A673 (cell line): Measurements from ENCODE around the gene ADGRL1. TPM values are rescaled to one million over a fixed set of nuclear protein-coding genes. Genes with fewer than 3 reads are reported as not detected.
A peak's percentile ranks its signal among the peaks of the same experiment; 100 is the strongest.

Experiments
- BruUV-seq: library from RNA; stranded (reverse); fragments of 400-500 nt; replicated peaks from 2 replicates; lab custom pipeline; 2021; lab: Mats Ljungman, UMichigan
- CTCF ChIA-PET: fragments of 300-600 bp; sonication (Branson Sonifier 250); formaldehyde crosslinking; loops from one replicate; lab custom pipeline; 2022; ENCODE audit warnings: antibody characterized with exemption; lab: Charles Lee
- POLR2A ChIA-PET: fragments of 300-600 bp; sonication (Branson Sonifier 250); formaldehyde crosslinking; loops from one replicate; lab custom pipeline; 2022; ENCODE audit warnings: antibody characterized with exemption; ENCODE audit not compliant: low non-redundant PET; lab: Charles Lee
- DNase-seq: peaks from one replicate; pipeline ENCODE4 v3.0.0-alpha.2; 2015; ENCODE audit warnings: low spot score
- H3K27ac ChIP-seq: fragments of 200-600 bp; sonication (generic); 2 replicates; pipeline ENCODE4 v1.5.1; 2016; ENCODE audit warnings: mixed run types, low read depth, mild to moderate bottlenecking, mixed read lengths, antibody characterized with exemption, low read length; ENCODE audit not compliant: poor library complexity, severe bottlenecking
- H3K27me3 ChIP-seq: fragments of 200-600 bp; sonication (generic); replicated peaks from 2 replicates; pipeline ENCODE4 v1.6.1; 2017; ENCODE audit warnings: mixed run types, low read depth, mild to moderate bottlenecking, mixed read lengths, antibody characterized with exemption, low read length; ENCODE audit not compliant: insufficient read depth, poor library complexity
- H3K36me3 ChIP-seq: fragments of 200-600 bp; sonication (generic); 2 replicates; pipeline ENCODE4 v1.6.1; 2016; ENCODE audit warnings: mixed run types, mild to moderate bottlenecking, mixed read lengths, antibody characterized with exemption, low read length; ENCODE audit not compliant: insufficient read depth, poor library complexity, severe bottlenecking
- H3K4me1 ChIP-seq: fragments of 200-600 bp; sonication (generic); 2 replicates; pipeline ENCODE4 v1.6.1; 2017; ENCODE audit warnings: mixed run types, mild to moderate bottlenecking, mixed read lengths, antibody characterized with exemption, low read length; ENCODE audit not compliant: insufficient read depth, poor library complexity, severe bottlenecking
- H3K4me3 ChIP-seq: fragments of 200-600 bp; sonication (generic); 2 replicates; pipeline ENCODE4 v1.5.1; 2016; ENCODE audit warnings: low read depth, mixed run types, mild to moderate bottlenecking, mixed read lengths, low read length; ENCODE audit not compliant: poor library complexity, severe bottlenecking
- H3K9me3 ChIP-seq: fragments of 200-600 bp; sonication (generic); 2 replicates; pipeline ENCODE4 v1.6.1; 2016; ENCODE audit warnings: mixed run types, low read depth, mild to moderate bottlenecking, mixed read lengths, antibody characterized with exemption, low read length; ENCODE audit not compliant: poor library complexity, severe bottlenecking
- EZH2 ChIP-seq: fragments of 200-600 bp; sonication (generic); IDR thresholded peaks from 2 replicates; pipeline ENCODE4 v1.6.1; 2017; ENCODE audit warnings: borderline replicate concordance, low read depth, mild to moderate bottlenecking, mixed read lengths, antibody characterized with exemption, low read length; ENCODE audit not compliant: poor library complexity, severe bottlenecking
- intact Hi-C: fragments of 100-400 bp; cut with micrococcal nuclease; formaldehyde crosslinking; loops from one replicate; pipeline ENCODE4 v1.10.0; 2022; ENCODE audit not compliant: unreplicated experiment
- total RNA-seq: library from RNA; stranded (reverse); gene quantifications from 2 replicates; pipeline ENCODE4 v1.2.3, GENCODE V29; 2021
- TF ChIP-seq, protein P1 (sequence below): fragments of 300-800, 200-600 bp; sonication (generic); conservative IDR thresholded peaks from 2 replicates; pipeline ENCODE4 v1.5.1; 2017; ENCODE audit warnings: low read depth, mild to moderate bottlenecking, antibody characterized with exemption, low read length, moderate library complexity, mixed read lengths

ADGRL1 gene
- total RNA-seq, 1 experiment from 2014 or later, result 66.1 TPM

DNA sequence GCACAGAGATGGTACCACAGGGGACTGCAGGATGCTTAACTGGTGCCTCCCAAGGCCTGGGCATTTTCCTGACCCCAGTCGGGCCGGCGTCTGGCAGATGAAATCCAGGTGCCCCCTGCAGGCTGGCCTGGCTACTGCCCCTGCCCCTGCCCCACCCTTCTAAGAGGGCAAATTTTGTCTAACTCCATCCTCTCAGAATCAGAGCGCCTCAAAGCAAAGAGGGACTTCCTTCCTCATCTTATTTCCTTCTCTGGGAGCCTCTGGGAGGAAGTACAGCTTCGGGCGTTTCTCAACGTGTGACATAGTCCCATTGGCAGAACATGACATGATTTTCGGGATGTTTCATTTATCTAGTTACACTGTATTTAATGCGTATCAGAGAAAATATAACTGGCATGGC lies 91.1 kb downstream of the ADGRL1 start:
- TF ChIP-seq, protein P1, sequence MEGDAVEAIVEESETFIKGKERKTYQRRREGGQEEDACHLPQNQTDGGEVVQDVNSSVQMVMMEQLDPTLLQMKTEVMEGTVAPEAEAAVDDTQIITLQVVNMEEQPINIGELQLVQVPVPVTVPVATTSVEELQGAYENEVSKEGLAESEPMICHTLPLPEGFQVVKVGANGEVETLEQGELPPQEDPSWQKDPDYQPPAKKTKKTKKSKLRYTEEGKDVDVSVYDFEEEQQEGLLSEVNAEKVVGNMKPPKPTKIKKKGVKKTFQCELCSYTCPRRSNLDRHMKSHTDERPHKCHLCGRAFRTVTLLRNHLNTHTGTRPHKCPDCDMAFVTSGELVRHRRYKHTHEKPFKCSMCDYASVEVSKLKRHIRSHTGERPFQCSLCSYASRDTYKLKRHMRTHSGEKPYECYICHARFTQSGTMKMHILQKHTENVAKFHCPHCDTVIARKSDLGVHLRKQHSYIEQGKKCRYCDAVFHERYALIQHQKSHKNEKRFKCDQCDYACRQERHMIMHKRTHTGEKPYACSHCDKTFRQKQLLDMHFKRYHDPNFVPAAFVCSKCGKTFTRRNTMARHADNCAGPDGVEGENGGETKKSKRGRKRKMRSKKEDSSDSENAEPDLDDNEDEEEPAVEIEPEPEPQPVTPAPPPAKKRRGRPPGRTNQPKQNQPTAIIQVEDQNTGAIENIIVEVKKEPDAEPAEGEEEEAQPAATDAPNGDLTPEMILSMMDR, result peak; percentile 46
- TF ChIP-seq EZH2, result no peak
- ChIA-PET CTCF (no interaction called here), POLR2A (interaction anchor here (0.6 kb wide), 1 partner anchor 264 kb away, joined by 3 read pairs; no protein-coding TSS in a partner anchor)
- no TSS peak for BruUV-seq
- Histone ChIP-seq H3K27ac (no peak overlapping the region), H3K4me1 (peaks cover 24% of the 10 kb centered on the region), H3K9me3 (no peaks in the 10 kb centered on the region), H3K36me3 (no peaks in the 10 kb centered on the region), H3K4me3 (no peak overlapping the region), H3K27me3 (no peaks in the 10 kb centered on the region)
- DNase-seq, result no peak
- intact Hi-C loops, result no loop called here

DNA sequence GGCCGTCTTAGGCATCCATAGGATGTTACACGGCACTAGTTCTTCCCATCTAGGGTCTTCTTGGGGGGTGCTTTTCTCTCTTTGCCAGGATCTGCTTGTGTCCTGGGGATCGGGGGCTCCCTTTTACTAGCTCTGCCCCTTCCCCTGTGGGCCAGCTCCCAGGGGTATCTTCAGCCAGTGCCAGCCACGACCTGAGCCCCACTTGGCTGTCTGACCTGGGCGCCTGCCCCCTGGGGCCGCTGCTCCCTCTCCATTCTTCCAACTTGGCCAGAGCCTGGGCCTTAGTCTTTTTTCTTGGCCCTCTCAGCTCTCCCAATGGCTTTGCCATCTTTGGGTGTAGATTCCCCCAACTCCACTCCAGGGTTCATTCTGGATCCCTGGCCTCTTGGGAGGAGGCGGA lies 91.5 kb downstream of the ADGRL1 start:
- no peak overlapping the region for H3K27ac ChIP-seq
- no TSS peak for BruUV-seq
- ChIA-PET POLR2A (no interaction called here), CTCF (interaction anchor here (0.5 kb wide), 1 partner anchor 15 kb away, joined by 4 read pairs; no protein-coding TSS in a partner anchor)
- no peak for TF ChIP-seq EZH2
- TF ChIP-seq, protein P1, result no peak
- intact Hi-C loops, result no loop called here
- H3K9me3 ChIP-seq, result no peaks in the 10 kb centered on the region
- peaks cover 24% of the 10 kb centered on the region for H3K4me1 ChIP-seq
- no peaks in the 10 kb centered on the region for H3K27me3 ChIP-seq
- no peak for DNase-seq
- H3K4me3 ChIP-seq, result no peak overlapping the region
- no peaks in the 10 kb centered on the region for H3K36me3 ChIP-seq

GRCh38 chr19:14113762-14114414 lies 92.1 kb downstream of the ADGRL1 start:
- CTCF ChIA-PET, result interaction anchor here (0.5 kb wide), 1 partner anchor 14 kb away, joined by 4 read pairs; no protein-coding TSS in a partner anchor
- Histone ChIP-seq H3K27ac (no peak overlapping the region), H3K4me3 (no peak overlapping the region), H3K9me3 (no peaks in the 10 kb centered on the region), H3K27me3 (no peaks in the 10 kb centered on the region), H3K4me1 (peaks cover 20% of the 10 kb centered on the region), H3K36me3 (no peaks in the 10 kb centered on the region)
- no peak for DNase-seq
- intact Hi-C loops, result no loop called here
- POLR2A ChIA-PET, result no interaction called here
- no TSS peak for BruUV-seq
- no peak for TF ChIP-seq EZH2
- TF ChIP-seq, protein P1, result peak; percentile 52
